ENCODE measurements around the gene RAB19.

RAB19 gene

GRCh38 chr7:140425718-140426117, 21.9 kb downstream of the RAB19 start:
- H3K36me3 ChIP-seq (ENCODE audit: control insufficient read depth in 2 of 2, insufficient read depth in 1 of 2, low read length in 2 of 2): no peaks in the 10 kb centered on the region
- no peak overlapping the region for H3K27ac ChIP-seq (ENCODE audit: extremely low read depth, low read depth, low read length)
- CTCF ChIA-PET: interaction anchor here (0.7 kb wide), 1 partner anchor 671 kb away, joined by 3 read pairs; no protein-coding TSS in a partner anchor
- no peaks in the 10 kb centered on the region for H3K9me3 ChIP-seq (ENCODE audit: control insufficient read depth, insufficient read depth, low read depth, low read length)
- no peak overlapping the region for H3K4me3 ChIP-seq (ENCODE audit: low read depth, low read length)
- TF ChIP-seq ZNF449 (tag by site-specific recombination; IDR thresholded peaks at IDR 0.05): no peak
- TF ChIP-seq KLF9 (tag by site-specific recombination; IDR thresholded peaks at IDR 0.05; ENCODE audit: low read depth): no peak
- no peaks in the 10 kb centered on the region for H3K4me1 ChIP-seq (ENCODE audit: control insufficient read depth, insufficient read depth, low read length)
- POLR2A ChIA-PET: interaction anchor here (0.6 kb wide), 1 partner anchor 19 kb away, joined by 8 read pairs; no protein-coding TSS in a partner anchor

DNA sequence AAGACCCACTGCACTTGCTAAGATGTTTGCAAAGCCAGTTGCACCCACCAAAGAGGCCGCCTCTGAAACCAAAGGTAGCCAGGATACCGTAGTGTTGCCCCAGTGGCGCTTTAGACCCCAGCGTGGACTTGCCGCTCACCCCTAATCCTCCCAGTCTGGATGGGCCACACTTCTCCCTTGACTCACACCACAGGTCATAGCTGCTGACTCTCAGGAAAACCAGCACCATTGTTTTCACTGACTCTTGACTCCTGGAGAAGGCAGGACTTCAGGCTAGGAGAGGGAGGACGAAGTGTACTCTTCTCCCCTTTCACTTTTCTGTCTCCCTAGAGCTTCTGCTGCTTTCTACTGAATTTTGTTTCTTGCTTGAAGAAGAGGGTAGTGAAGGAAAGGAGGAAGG, 22.3 kb downstream of the RAB19 start:
- Histone ChIP-seq H3K4me3 (ENCODE audit: low read depth, low read length) (no peak overlapping the region), H3K4me1 (ENCODE audit: control insufficient read depth, insufficient read depth, low read length) (no peaks in the 10 kb centered on the region), H3K36me3 (ENCODE audit: control insufficient read depth in 2 of 2, insufficient read depth in 1 of 2, low read length in 2 of 2) (no peaks in the 10 kb centered on the region), H3K9me3 (ENCODE audit: control insufficient read depth, insufficient read depth, low read depth, low read length) (no peaks in the 10 kb centered on the region), H3K27ac (ENCODE audit: extremely low read depth, low read depth, low read length) (no peak overlapping the region)
- ChIA-PET CTCF (interaction anchor here (0.7 kb wide), 1 partner anchor 86 kb away, joined by 3 read pairs; no protein-coding TSS in a partner anchor), POLR2A (no interaction called here)
- no peak for TF ChIP-seq GLIS1 (tag by site-specific recombination; IDR thresholded peaks at IDR 0.05)
- no peak for TF ChIP-seq FEZF1 (tag by site-specific recombination; IDR thresholded peaks at IDR 0.05)
- TF ChIP-seq ZNF843 (tag by site-specific recombination; IDR thresholded peaks at IDR 0.05): no peak

DNA sequence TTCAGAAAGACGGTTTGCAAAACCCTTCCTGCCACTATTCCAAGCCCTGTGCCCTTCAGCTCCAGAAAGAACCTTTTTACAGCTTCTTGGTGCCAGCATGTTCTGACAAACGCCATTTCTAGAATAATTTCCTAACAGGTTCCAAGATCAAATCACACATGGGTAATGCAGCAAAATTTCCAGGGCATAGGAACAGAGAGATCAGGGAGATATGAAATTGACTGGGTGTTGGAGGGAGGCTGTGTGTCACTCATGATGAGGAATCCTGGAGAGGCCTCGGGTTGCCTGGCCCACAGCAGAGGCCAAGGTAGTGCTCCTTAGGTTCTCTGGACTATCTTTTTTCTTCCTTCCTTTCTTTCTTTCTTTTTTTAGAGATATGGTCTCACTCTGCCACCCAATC, 29.5 kb downstream of the RAB19 start:
- Histone ChIP-seq H3K36me3 (ENCODE audit: control insufficient read depth in 2 of 2, insufficient read depth in 1 of 2, low read length in 2 of 2) (no peaks in the 10 kb centered on the region), H3K9me3 (ENCODE audit: control insufficient read depth, insufficient read depth, low read depth, low read length) (no peaks in the 10 kb centered on the region), H3K4me3 (ENCODE audit: low read depth, low read length) (no peak overlapping the region), H3K4me1 (ENCODE audit: control insufficient read depth, insufficient read depth, low read length) (no peaks in the 10 kb centered on the region), H3K27ac (ENCODE audit: extremely low read depth, low read depth, low read length) (no peak overlapping the region)
- POLR2A ChIA-PET: interaction anchor here (0.6 kb wide), 1 partner anchor 10 kb away, joined by 5 read pairs; no protein-coding TSS in a partner anchor
- CTCF ChIA-PET: interaction anchor here (0.6 to 1.2 kb wide), 2 partner anchors 10 kb away, joined by 3 read pairs; no protein-coding TSS in a partner anchor
- no peak for TF ChIP-seq RBAK (tag by site-specific recombination; IDR thresholded peaks at IDR 0.05)
- TF ChIP-seq KLF7 (tag by site-specific recombination; IDR thresholded peaks at IDR 0.05; ENCODE audit: borderline replicate concordance): no peak
- TF ChIP-seq ZFP41 (tag by site-specific recombination; IDR thresholded peaks at IDR 0.05; ENCODE audit: borderline replicate concordance): no peak
- TF ChIP-seq, protein P1, sequence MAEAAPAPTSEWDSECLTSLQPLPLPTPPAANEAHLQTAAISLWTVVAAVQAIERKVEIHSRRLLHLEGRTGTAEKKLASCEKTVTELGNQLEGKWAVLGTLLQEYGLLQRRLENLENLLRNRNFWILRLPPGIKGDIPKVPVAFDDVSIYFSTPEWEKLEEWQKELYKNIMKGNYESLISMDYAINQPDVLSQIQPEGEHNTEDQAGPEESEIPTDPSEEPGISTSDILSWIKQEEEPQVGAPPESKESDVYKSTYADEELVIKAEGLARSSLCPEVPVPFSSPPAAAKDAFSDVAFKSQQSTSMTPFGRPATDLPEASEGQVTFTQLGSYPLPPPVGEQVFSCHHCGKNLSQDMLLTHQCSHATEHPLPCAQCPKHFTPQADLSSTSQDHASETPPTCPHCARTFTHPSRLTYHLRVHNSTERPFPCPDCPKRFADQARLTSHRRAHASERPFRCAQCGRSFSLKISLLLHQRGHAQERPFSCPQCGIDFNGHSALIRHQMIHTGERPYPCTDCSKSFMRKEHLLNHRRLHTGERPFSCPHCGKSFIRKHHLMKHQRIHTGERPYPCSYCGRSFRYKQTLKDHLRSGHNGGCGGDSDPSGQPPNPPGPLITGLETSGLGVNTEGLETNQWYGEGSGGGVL (tag by site-specific recombination; IDR thresholded peaks at IDR 0.05): no peak
- TF ChIP-seq OVOL3 (tag by site-specific recombination; IDR thresholded peaks at IDR 0.05): no peak
- no peak for TF ChIP-seq ZNF324 (tag by site-specific recombination; IDR thresholded peaks at IDR 0.05)
- no peak for TF ChIP-seq ZNF350 (tag by site-specific recombination; IDR thresholded peaks at IDR 0.05)
- no peak for TF ChIP-seq ZNF214 (tag by site-specific recombination; IDR thresholded peaks at IDR 0.05; ENCODE audit: borderline replicate concordance)
- no peak for TF ChIP-seq ZNF394 (tag by site-specific recombination; IDR thresholded peaks at IDR 0.05; ENCODE audit: borderline replicate concordance)
- no peak for TF ChIP-seq ZNF785 (tag by site-specific recombination; IDR thresholded peaks at IDR 0.05)
- TF ChIP-seq, protein P2, sequence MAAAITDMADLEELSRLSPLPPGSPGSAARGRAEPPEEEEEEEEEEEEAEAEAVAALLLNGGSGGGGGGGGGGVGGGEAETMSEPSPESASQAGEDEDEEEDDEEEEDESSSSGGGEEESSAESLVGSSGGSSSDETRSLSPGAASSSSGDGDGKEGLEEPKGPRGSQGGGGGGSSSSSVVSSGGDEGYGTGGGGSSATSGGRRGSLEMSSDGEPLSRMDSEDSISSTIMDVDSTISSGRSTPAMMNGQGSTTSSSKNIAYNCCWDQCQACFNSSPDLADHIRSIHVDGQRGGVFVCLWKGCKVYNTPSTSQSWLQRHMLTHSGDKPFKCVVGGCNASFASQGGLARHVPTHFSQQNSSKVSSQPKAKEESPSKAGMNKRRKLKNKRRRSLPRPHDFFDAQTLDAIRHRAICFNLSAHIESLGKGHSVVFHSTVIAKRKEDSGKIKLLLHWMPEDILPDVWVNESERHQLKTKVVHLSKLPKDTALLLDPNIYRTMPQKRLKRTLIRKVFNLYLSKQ (tag by site-specific recombination; IDR thresholded peaks at IDR 0.05; ENCODE audit: borderline replicate concordance): no peak
- TF ChIP-seq ZNF433 (tag by site-specific recombination; IDR thresholded peaks at IDR 0.05; ENCODE audit: low read depth): no peak
- TF ChIP-seq SCRT2 (tag by site-specific recombination; IDR thresholded peaks at IDR 0.05): no peak
- TF ChIP-seq ZNF202 (tag by site-specific recombination; IDR thresholded peaks at IDR 0.05; ENCODE audit: borderline replicate concordance): no peak
- TF ChIP-seq ZNF626 (tag by site-specific recombination; IDR thresholded peaks at IDR 0.05): no peak
- no peak for TF ChIP-seq EGR2 (tag by site-specific recombination; IDR thresholded peaks at IDR 0.05; ENCODE audit: low read depth)
- no peak for TF ChIP-seq ZNF132 (tag by site-specific recombination; IDR thresholded peaks at IDR 0.05; ENCODE audit: borderline replicate concordance)
- TF ChIP-seq, protein P3, sequence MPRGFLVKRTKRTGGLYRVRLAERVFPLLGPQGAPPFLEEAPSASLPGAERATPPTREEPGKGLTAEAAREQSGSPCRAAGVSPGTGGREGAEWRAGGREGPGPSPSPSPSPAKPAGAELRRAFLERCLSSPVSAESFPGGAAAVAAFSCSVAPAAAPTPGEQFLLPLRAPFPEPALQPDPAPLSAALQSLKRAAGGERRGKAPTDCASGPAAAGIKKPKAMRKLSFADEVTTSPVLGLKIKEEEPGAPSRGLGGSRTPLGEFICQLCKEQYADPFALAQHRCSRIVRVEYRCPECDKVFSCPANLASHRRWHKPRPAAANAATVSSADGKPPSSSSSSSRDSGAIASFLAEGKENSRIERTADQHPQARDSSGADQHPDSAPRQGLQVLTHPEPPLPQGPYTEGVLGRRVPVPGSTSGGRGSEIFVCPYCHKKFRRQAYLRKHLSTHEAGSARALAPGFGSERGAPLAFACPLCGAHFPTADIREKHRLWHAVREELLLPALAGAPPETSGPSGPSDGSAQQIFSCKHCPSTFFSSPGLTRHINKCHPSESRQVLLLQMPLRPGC (tag by site-specific recombination; IDR thresholded peaks at IDR 0.05): no peak
- TF ChIP-seq ZXDB (tag by site-specific recombination; IDR thresholded peaks at IDR 0.05): no peak

Measured in HEK293 (cell line).